NCI-H226 (cell line): ENCODE data around the gene GALNT8.

Experiments used
- DNase-seq: peaks from one replicate; pipeline ENCODE4 v3.0.0-alpha.2; 2015

Gene GALNT8

DNA sequence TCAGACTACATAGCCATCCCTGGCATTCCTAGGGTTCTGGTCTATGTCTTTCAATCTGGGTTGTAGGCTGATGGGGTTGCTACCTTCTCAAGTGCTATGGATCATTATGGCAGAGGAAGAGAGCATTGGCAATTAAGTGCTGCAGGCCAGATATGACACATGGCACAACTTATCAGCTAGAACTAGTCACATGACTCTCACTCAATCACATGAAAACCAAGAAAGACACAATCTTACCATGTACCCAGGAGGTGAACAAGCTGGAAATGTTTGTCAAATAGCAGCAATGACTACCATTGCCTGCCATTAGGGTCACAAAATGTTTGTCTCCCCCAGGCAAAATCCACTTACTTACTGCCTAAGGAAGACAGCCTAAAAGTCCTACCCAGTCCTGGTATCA lies 80.4 kb downstream of the GALNT8 start:
- DNase-seq, result no peak

DNA sequence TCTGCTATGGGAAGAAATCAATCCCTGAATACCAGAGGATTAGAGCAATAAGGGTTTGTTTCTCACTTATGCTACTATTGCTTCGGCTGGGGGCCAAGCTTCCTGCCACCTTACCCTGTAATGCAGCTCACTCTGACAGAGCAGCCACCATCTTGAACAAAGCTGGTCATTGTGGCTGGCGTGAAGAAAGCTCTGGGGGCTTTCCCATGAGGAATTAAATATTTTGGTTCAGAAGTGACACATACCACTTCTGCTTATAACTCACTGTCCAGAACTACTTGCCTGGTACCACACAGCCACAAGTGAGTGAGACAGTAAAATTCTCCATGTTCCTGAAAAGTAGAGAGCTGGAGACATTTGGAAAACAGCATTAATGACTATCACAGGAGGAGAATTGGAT lies 82.6 kb downstream of the GALNT8 start:
- no peak for DNase-seq

DNA sequence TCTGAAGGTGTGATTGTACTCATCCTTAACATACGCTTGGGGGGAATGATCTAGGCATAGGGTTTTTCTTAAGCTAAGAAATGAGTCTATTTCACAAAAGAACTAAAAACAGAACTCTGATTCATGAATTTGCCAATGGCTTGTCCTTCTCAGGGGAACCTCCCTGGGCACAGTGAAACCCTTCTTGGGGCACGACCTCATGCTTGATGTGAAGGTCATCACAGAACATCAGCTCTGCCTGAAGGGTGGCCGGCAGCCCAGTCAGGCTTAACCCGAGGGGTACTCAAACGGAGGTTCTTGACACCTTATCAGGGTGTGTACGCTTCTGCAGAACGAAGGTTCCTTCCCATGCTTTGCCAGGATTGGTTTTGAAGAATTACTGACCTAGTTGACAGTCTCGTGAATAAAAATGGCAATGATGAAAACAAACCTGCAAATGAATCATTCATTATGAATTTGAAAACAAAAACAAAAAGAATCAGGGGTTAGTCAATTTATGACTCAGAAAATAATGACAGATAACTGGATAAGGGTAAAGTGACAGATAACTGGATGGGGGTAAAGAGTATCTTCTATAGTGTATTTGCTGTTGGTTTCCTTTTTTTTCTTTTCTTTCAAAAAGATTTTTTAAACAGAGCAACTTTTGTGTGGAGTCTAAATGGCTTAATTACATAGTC lies 86.4 kb downstream of the GALNT8 start:
- no peak for DNase-seq

DNA sequence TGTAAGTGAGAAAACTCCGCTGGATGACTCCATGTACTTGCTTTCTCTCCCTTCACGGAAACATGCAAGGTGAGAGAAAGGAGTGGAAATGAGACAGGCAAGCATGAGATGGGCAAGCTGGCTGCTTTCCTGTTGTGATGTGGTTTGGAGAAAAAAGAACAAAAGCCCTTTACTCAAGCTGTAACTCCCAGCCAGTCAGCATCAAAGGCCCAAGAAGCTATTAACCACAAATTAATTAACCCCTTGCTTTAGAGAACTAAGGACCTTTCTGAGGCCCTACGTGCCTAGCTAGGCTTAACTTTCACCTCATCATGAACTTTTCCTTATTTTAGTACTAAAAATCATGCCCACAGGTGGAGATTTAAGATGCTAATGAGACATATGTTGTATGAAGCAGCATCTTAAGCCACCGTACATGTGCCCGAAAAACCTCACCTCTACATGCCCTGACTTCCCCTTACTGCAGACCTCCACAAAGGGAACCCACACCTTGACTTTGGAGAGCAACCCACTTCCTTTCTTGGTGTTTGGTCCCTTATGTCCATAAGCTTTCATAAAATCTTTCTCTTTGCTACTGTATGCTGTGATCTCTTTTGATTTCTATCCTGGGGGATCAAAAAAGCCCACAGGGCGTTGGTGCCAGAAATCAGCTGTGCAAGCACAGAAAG lies 87.0 kb downstream of the GALNT8 start:
- no peak for DNase-seq

DNA sequence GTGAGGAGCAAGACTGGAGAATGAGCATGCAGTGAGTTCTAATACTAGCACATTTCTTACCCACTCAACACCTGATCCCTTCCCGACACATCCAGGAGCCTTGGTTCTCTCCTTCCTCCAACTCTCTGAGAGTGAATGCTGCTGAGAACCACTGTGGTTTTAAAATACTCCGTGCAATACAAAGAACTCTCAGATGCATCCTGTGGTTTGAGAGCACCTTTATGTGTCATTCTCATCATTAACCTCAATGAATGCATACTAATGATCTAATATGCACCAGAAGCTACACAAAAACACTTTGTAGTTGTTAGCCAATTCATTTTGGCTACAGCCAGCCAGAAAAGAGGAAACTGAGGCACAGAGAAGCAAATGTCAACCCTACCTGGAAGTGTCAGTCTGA lies 87.6 kb downstream of the GALNT8 start:
- no peak for DNase-seq

DNA sequence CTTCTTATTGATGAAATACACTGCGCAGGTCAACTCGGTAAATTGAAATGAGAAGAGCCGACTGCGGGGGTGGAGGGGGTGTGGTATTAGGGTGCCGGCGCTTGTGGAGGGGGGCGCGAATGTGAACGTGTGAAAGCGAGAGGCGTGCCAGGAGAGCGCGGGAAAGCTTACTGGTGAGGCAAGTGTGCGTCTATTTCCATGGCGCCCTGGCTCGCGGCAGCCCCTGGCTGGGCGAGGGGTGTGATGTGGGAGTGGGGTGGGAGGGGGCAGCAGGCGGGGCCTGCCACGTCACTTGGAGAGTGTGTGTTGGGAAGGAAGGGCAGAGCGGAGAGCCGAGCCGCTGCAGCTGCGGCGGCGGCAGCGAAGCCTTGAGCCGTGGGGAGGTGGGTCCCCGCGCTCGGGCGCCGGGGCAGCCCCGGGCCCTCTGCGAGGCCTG lies 88.8 kb downstream of the GALNT8 start:
- no peak for DNase-seq

DNA sequence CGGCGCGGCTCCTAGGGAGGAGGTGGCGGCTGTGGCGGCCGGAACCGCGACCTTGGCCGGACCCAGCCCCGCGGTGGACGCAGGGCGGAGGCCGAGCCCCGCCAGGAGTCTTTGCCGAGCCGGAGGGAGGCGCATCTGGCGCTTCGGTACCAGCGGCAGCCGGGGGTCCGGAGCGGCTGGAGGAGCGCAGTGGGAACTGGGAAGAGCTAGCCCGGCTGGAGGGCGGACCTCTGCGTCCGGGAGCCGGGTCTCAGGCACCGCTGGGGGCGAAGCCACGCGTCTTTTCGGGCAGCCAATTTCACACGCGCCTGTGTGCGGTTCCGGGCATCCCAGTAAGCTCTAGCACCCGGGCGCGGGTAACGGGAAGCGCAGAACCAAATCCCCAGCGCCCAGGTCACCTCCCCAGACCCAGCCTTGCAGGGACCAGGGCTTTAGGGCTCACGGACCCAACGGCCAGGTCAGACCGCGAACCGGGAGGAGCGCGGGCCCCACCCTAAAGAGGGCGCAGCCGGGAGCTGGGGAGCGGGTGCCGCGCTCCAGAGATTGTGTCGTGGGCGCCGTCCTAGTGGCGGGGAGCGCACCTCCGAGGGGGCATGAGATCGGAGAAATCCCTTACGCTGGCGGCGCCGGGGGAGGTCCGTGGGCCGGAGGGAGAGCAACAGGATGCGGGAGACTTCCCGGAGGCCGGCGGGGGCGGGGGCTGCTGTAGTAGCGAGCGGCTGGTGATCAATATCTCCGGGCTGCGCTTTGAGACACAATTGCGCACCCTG lies 89.4 kb downstream of the GALNT8 start:
- no peak for DNase-seq

DNA sequence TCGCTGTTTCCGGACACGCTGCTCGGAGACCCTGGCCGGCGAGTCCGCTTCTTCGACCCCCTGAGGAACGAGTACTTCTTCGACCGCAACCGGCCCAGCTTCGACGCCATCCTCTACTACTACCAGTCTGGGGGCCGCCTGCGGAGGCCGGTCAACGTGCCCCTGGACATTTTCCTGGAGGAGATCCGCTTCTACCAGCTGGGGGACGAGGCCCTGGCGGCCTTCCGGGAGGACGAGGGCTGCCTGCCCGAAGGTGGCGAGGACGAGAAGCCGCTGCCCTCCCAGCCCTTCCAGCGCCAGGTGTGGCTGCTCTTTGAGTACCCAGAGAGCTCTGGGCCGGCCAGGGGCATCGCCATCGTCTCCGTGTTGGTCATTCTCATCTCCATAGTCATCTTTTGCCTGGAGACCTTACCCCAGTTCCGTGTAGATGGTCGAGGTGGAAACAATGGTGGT lies 90.0 kb downstream of the GALNT8 start:
- no peak for DNase-seq

DNA sequence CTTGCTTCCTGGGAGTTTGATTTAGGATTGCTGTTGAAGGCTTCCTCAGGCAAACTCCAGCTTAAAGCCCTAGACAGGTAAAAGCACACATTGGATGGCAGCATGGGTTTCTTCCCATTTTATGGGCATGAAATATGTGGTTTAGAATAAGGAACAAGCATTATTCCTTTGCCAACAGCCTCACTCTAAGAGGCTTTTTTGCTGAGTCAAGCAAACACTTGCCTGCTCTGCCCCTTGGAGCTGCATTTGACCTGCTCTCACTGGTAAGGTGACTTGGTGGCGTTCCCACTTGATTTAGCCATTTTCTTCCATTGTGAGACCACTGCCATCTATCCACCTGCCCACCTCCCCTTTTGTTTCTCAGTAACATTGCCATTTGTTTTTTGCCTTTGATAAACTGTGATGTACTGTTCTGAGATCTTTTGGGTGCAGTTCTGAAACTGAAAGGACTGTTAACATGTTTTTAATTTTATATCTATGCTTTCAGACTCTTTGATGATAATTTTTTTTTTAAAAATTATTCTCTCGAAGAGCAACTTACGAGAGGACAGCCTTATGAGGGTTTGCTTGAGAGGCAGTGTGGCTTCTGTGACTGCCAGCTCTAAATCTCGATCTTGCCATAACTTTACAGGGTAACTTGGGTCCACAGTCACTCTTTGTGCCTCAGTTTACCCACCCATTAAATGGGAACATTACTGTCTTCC lies 92.6 kb downstream of the GALNT8 start:
- DNase-seq, result no peak

DNA sequence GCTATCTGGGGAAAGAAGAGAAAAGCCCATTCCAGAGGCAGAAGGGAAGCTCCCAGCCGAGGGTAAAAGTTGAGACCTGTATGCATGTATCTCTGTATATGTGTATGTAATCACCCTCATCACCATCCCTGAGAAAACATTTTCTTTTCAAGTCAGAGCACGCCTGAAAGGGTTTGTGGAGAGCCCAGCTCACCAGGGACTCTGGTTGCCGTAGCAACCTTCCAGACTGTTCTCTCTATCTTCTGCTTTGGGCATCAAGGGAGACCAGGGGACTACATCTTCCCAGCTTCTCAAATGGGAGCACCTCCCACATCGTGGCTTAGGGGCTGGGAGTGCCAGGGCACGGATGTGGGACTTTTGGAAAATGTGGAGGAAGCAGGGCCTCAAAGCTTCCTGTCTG lies 93.5 kb downstream of the GALNT8 start:
- DNase-seq, result no peak

DNA sequence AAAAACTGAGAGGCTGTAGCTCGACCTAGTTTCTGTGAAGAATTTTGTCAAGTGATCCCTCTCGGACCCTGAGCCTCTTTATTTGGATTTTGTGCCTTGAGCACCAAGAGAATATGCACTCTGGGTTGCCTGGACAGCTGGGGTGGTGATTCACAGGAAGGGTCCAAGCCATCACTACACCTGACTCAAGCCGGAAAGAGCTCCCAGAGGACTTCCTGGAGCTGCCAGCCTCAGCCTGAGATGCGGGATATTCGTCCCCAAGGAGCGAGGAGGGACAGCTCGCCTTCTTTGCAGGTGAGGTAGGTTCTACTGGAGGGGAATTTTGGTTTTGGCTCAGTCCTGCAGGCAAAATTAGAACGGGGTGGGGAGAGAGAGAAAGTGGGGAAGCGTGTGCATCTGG lies 94.3 kb downstream of the GALNT8 start:
- DNase-seq, result no peak

DNA sequence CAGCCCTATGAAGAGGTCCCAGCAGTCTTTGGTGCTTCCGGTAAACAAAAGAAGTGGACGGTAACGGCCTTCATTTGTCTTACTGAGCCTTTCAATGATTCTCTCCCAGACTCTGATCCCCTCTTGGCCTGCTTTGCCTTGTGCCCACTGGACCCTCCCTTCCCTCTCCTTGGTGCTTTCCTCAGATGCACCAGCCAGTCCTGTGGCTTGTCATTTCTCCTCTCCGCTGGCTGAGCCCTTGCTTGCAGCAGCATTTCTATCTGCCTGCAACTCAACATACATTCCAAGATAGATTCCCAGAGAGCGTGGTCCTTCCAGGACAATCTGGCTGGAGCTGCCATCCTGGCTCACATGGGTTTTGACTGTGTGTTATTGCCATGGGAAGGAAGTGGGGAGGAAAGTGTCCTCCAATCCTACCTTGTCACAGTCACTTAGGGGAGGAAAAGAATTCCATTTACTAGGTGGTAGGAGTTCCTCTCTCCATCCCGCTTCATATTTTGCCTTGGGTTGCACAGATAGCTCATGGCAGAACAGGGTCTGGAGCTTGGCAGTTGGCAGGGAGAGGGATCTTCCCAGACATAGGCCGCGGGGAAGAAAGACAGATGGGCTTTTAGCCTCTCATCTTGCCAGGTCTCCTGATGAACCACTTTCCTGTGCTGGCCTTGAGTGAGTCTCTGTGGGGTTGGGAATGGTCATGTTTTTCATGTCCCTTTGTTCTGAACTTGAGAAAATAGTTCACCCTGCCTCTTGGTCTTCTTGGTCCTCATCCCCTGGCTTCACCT lies 96.7 kb downstream of the GALNT8 start:
- DNase-seq, result no peak

DNA sequence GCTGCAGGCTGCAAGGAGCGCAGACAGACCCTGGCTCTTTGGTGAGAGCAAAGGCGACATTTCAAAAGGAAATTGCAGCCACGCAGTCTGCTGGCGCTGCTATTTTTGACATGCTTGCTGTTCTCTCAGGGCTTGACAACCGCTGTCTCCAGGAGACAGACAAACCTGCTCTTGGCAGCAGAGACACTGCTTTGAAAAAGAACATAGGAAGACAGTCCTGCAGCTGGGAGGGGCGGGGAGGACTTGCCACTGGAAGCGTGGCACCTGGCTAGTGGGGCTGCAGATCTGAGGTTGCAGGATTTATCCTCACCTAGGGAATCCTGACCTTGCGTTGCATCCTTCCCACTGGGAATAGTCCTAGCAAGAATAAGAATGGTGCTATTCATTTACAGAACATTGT lies 97.7 kb downstream of the GALNT8 start:
- DNase-seq, result no peak

DNA sequence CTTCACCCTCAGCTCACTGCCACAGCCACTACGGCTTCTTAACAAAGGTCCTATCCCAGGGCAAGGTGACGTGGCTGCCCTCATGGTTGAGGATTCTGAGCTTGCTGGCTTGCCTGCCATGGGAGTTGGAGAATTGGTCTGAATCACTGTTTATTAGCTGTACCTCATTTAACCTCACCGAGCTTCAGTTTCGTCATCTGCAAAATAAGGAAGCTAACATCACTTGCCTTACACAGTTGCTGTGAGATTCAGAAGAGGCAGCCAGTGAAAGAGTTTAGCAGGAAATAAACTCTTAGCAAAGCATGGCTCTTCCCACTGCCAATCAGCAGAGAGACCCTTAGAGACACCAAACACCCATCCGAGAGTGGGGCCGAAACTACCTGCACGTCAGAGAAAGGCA lies 99.5 kb downstream of the GALNT8 start:
- DNase-seq, result no peak

DNA sequence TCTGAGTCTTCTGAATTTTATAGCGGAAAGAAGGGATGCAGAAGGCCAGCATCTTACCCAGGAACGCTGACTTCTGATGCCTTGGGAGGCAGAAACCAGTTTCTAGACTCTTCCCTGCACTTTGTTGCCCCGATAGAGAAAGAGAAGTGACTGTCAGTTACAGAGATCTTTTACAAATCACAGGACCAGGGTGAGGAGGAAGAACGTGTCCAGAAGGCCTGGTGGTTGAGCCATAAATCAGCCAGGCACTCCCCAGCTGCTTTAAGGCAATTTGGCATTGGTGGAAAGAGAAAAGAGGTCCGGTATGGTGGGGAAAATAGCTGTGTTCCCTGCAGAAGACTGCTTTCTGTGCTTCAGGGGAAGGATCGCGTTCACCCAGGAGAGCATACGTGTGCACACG lies 100.8 kb downstream of the GALNT8 start:
- no peak for DNase-seq
